OCI-M1 (cell line): ENCODE measurements around the gene ZNF557.
"Not testable (repeated sequence)": the region's sequence is repeated elsewhere in the genome, so short reads cannot be mapped to it uniquely, and the experiment has no call there.

Source experiments
- DNase-seq: peaks from one replicate; lab custom pipeline; 2025; lab: John Stamatoyannopoulos, UW

ZNF557 gene

DNA sequence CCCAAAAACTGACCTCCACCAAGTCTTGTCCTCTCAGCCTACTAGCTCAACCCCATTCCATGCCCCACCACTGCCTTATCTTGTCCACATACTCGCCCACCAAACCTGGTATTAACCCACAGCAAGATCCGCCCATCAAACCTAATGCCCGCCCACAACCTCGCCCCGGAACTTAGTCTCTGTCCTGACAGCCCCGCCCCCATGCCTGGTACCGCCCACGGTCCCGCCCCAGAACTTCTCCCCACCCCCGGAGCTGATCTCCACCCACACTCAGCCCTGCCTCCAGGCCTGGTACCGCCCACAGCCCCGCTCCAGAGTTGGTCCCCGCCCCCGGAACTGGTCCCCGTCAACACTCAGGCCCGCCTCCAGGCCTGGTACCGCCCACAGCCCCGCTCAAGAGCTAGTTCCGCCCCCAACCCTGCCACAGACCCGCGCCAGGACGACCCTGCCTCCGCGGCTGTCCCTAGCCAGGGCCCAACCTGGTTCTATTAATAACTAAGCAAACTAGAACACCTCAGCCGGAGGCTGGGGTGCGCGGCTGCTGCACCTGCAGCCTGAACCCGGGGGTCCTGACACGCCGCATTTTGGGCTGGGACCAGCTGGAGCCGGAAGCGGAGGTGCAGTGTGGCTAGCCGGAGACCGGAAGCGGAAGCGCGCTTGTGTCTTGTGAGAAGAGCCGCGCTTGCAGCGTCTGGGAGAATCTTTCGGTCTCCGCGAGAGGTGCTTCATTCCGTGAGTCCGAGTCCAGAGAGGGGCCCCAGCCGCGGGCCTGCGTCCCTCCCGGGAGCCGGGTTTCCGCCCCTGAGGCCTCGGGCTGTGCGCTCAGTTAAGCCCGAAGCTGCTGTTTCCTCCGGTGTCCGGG lies at the start of gene ZNF557:
ZNF557 (plus strand) TSS at position 662 of the 862 bp plus-strand sequence. CDS start 5,372 bp downstream, outside the sequence.
- peak; percentile 95 for DNase-seq

GRCh38 chr19:7021331-7021730 lies 48.2 kb upstream of the ZNF557 start, which contains the start of gene MBD3L2B:
Gene MBD3L2B (minus strand): TSS chr19:7021431. CDS start chr19:7021397, 34 bp downstream.
- not testable (repeated sequence) for DNase-seq

DNA sequence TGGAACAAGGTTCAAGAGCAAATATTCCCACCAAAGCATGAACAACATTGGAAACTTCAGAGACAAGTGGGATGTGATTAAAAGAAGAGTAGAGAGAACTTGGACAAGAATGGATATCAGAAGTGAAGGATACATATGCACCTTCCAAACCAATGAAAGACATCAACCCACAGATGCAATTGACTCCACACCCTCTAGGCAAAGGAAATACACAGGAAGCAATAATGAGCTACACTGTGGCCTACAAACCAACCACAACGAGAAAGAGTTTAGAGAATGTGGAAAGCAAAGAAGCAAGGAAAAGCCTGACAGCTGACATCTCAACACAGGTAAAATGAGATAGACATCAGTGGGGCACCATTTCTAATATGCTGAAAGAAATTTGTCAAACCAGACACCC lies 40.7 kb upstream of the ZNF557 start:
- not testable (repeated sequence) for DNase-seq

DNA sequence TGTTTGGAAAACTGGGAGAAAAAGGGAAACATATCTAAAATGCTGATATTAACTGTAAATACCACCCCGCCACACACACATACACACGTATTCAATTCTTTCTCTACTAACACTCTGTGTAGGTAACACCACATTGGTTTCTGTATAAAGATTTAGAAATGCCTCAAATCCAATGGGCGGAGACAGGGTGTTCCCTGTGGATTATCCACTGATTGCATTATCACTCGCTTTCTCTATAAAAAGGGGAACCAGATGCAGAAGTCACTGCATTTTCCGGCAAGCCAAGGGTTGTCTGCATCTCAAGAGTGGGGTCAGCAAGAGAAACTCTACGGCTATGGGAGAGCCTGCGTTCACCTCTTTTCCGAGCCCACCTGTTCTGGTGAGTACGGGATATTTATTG lies 39.2 kb upstream of the ZNF557 start, which contains the start of gene MBD3L5:
MBD3L5 (plus strand) TSS at position 301 of the 400 bp plus-strand sequence; CDS start at position 335, 34 bp downstream.
- DNase-seq = not testable (repeated sequence)

GRCh38 chr19:7040079-7040478 lies 29.4 kb upstream of the ZNF557 start, which contains the start of gene MBD3L4:
Gene MBD3L4 (minus strand): TSS chr19:7040179. CDS start chr19:7040144, 35 bp downstream.
- not testable (repeated sequence) for DNase-seq

DNA sequence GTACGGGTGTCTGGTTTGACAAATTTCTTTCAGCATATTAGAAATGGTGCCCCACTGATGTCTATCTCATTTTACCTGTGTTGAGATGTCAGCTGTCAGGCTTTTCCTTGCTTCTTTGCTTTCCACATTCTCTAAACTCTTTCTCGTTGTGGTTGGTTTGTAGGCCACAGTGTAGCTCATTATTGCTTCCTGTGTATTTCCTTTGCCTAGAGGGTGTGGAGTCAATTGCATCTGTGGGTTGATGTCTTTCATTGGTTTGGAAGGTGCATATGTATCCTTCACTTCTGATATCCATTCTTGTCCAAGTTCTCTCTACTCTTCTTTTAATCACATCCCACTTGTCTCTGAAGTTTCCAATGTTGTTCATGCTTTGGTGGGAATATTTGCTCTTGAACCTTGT lies 27.9 kb upstream of the ZNF557 start:
- not testable (repeated sequence) for DNase-seq

DNA sequence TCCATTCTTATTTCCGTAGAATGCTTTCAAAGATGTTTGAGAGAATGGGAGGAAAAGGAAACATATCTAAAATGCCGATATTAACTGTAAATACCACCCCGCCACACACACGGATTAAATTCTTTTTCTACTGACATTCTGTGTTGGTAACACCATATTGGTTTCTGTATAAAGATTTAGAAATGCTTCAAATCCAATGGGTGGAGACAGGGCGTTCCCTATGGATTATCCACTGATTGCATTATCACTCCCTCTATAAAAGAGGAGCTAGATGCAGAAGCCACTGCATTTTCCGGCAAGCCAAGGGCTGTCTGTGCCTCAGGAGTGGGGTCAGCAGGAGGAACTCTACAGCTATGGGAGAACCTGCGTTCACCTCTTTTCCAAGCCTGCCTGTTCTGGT lies 20.5 kb upstream of the ZNF557 start, which contains the start of gene MBD3L2:
MBD3L2 (plus strand) TSS at position 301 of the 400 bp plus-strand sequence; CDS start at position 354, 53 bp downstream.
- DNase-seq = not testable (repeated sequence)

DNA sequence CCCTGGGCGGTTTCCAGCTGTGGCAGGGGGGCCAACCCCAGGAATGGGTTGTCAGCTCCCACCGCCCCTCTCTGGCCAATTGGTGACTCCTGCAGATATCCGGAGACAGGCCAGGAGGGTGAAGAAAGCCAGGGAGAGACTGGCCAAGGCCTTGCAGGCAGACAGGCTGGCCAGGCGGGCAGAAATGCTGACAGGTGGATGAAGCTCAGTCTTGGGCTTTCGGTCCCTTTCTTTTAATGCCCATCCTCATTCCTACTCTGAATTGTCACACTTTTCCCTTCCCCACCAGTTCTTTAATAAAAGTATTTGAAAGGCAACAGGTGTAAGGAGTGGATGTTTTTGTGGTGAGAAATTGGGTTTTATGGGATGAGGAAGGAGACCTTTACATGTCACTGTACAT lies 18.1 kb upstream of the ZNF557 start:
- DNase-seq = not testable (repeated sequence)

DNA sequence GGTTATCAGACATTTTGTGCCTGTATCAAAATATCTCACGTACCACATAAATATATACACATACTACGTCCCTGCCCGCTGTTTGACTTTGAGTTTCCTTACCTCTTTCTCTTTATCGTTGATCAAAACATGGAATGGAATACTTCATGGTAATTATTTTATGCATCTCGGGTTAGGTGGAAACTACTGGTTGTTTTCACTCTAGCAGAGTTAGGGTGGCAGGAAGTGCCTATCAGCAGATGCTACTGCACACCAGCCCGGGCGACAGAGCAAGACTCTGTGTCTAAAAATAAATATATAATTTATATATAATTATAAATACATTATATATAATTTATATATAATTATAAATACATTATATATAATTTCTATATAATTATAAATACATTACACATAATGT lies 16.6 kb upstream of the ZNF557 start:
- not testable (repeated sequence) for DNase-seq

DNA sequence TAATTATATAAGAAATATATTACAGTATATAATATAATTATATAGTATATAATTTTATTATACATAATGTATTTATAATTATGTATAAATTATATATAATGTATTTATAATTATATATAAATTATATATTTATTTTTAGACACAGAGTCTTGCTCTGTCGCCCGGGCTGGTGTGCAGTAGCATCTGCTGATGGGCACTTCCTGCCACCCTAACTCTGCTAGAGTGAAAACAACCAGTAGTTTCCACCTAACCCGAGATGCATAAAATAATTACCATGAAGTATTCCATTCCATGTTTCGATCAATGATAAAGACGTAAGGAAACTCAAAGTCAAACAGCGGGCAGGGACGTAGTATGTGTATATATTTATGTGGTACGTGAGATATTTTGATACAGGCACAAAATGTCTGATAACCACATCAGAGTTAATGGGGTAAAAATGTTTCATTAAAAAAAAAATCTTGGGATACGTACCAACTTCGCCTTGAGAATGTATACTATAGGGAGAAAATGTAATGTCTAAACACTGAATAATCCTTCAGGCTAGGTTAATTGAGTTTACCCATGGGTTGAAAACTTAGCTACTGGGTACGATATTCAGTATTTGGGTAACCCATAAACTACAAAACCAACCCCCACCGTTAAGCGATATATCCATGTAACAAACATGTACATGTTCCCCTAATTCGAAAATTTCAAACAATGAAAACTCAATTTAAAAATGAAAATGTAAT lies 14.7 kb upstream of the ZNF557 start:
- not testable (repeated sequence) for DNase-seq

DNA sequence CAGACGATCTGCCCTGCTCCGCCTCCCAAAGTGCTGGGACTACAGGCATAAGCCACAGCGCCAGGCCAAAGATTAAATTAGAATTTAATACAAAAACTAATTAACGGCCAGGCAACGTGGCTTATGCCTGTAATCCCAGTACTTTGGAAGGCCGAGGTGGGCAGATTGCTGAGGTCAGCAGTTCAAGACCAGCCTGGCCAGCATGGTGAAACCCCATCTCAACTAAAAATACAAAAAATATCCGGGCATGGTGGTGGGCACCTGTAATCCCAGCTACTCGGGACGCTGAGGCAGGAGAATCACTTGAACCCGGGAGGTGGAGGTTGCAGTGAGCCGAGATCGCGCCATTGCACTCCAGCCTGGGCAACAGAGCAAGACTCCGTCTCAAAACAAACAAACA lies 13.8 kb upstream of the ZNF557 start:
- not testable (repeated sequence) for DNase-seq

GRCh38 chr19:7056371-7056770 lies 13.1 kb upstream of the ZNF557 start:
- DNase-seq = not testable (repeated sequence)

DNA sequence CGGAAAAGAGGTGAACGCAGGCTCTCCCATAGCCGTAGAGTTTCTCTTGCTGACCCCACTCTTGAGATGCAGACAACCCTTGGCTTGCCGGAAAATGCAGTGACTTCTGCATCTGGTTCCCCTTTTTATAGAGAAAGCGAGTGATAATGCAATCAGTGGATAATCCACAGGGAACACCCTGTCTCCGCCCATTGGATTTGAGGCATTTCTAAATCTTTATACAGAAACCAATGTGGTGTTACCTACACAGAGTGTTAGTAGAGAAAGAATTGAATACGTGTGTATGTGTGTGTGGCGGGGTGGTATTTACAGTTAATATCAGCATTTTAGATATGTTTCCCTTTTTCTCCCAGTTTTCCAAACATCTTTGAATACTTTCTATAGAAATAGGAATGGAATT lies 10.9 kb upstream of the ZNF557 start, which contains the start of gene MBD3L3:
MBD3L3 (minus strand) TSS at position 101 of the 400 bp plus-strand sequence; CDS start at position 30, 71 bp downstream.
- DNase-seq = not testable (repeated sequence)

DNA sequence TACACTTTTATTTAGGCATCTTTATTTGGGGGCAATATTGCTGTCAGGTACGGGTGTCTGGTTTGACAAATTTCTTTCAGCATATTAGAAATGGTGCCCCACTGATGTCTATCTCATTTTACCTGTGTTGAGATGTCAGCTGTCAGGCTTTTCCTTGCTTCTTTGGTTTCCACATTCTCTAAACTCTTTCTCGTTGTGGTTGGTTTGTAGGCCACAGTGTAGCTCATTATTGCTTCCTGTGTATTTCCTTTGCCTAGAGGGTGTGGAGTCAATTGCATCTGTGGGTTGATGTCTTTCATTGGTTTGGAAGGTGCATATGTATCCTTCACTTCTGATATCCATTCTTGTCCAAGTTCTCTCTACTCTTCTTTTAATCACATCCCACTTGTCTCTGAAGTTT lies 9.5 kb upstream of the ZNF557 start:
- DNase-seq = not testable (repeated sequence)

GRCh38 chr19:7063339-7063738 lies 6.2 kb upstream of the ZNF557 start:
- no peak for DNase-seq

DNA sequence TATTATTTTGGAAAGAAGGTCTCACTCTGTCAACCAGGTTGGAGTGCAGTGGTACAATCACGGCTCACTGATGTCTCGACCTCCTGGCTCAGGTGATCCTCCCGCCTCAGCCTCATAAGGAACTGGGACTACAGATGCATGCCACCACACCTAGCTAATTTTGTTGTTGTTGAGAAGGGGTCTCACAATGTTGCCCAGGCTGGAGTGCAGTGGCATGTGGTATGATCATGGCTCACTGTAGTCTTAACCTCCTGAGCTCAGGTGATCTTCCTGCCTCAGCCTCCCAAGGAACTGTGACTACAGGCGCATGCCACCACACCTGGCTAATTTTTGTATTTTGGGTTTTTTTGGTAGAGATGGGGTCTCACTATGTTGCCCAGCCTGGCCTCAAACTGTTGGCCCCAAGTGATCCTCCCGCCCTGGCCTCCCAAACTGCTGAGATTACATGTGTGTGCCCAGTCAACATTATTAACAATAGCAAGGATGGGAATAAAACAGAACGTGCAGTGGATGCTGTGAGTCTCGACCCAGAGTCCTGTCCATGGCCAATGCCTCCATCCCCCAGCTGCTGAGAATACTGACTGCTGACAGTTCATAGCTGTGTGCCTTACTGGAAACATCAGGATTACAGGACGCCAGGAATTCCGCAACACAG lies 5.6 kb upstream of the ZNF557 start:
- DNase-seq = no peak

DNA sequence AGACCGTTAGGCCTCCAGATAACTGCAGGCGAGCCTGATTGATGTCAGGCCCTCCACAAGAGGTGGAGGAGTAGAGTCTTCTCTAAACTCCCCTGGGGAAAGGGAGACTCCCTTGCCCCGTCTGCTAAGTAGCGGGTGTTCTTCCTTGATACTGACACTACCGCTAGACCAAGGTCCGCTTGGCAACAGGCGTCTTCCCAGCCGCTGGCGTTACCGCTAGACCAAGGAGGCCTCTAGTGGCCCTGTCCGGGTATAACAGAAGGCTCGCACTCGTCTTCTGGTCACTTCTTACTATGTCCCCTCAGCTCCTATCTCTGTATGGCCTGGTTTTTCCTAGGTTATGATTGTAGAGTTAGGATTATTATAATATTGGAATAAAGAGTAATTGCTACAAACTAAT lies 2.4 kb upstream of the ZNF557 start:
- not testable (repeated sequence) for DNase-seq

- no peak for DNase-seq
These were observed 1.8 kb upstream of the ZNF557 start for GRCh38 chr19:7067716-7068115.

- no peak for DNase-seq
These were observed 904 bp upstream of the ZNF557 start for GRCh38 chr19:7068599-7068998.

- DNase-seq = no peak
These were observed 362 bp downstream of the ZNF557 start for GRCh38 chr19:7069904-7070226.

DNA sequence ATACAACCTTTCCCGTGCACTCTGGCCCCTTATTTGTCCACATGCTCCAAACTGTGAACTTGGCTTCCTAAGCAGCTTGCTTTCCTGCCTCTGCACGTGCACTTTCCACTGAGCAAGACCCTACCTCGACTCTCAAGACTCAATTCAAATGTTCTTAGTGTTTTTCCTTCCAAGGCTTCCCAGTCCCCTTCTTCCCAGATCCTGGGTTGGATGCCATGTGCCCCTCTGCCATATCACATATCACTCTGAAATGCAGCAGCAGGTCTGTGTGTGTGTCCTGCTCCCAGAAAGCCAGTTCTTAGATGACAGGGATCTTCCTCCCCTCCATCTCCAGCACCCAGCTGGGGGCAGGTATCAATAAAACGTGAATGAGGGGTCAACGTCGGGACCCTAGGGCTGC lies 3.0 kb downstream of the ZNF557 start:
- no peak for DNase-seq
